Skeletal muscle tissue (tissue), 4 donors: ENCODE measurements around the gene NEK9. TPM values are rescaled to one million over a fixed set of nuclear protein-coding genes. Genes with fewer than 3 reads are reported as not detected.
"Not testable (repeated sequence)": the region's sequence is repeated elsewhere in the genome, so short reads cannot be mapped to it uniquely, and the experiment has no call there.

Source experiments
- H3K27ac ChIP-seq: one replicate; pipeline ENCODE4 v1.7.0; 2013; ENCODE audit warnings: mild to moderate bottlenecking, low read depth, low read length, inconsistent platforms
- H3K27me3 ChIP-seq, 3 donors: one replicate each; pipeline ENCODE4 v1.7.0; 2013; ENCODE audit warnings: low read length in 3 of 3; ENCODE audit not compliant: control insufficient read depth in 3 of 3, insufficient read depth in 3 of 3
- H3K36me3 ChIP-seq, 3 donors: one replicate each; pipeline ENCODE4 v1.7.0; 2013; ENCODE audit warnings: low read length in 3 of 3; ENCODE audit not compliant: control insufficient read depth in 3 of 3, insufficient read depth in 3 of 3
- H3K4me1 ChIP-seq, 3 donors: one replicate each; pipeline ENCODE4 v1.7.0; 2013; ENCODE audit warnings: low read length in 3 of 3, mild to moderate bottlenecking in 3 of 3; ENCODE audit not compliant: control insufficient read depth in 3 of 3, insufficient read depth in 3 of 3
- H3K4me3 ChIP-seq, 3 donors: one replicate each; pipeline ENCODE4 v1.7.0; 2013; ENCODE audit warnings: low read length in 3 of 3
- H3K9ac ChIP-seq, 3 donors: one replicate each; pipeline ENCODE4 v1.7.0; 2013; ENCODE audit warnings: low read length in 3 of 3, mild to moderate bottlenecking in 3 of 3, moderate library complexity in 2 of 3, low read depth in 1 of 3
- H3K9me3 ChIP-seq, 3 donors: one replicate each; pipeline ENCODE4 v1.7.0; 2013; ENCODE audit warnings: low read length in 3 of 3; ENCODE audit not compliant: control insufficient read depth in 3 of 3
- total RNA-seq: library from RNA; depleted of rRNA; stranded (reverse); fragments of >200 nt; gene quantifications from one replicate; pipeline ENCODE4 v1.2.3, GENCODE V29; 2014
- donor health status: Osteomylitis.

The NEK9 gene
- total RNA-seq, 1 donor from 2014 or later: 59.0 TPM

DNA sequence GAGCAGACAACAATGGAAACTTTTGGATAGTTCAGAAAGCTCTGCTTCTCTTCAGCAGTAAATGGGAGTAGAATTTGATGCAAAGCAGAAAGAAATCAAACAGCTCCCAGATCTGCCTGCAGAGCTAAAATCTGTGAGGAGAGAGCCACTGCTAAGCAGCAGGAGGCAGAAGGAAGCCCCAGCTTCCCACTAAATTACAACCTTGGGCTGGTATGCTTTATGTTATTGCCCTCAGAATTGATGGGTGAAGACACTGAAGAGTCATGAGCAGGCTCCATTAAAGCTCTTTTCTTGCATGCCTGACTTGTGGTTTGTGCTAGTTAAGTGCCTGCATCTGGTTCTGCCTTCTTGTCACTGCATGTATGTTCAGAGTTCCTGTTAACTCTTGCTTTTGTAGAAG lies 49.1 kb downstream of the NEK9 start:
- Histone ChIP-seq H3K27me3 (no peaks in the 10 kb centered on the region), H3K9ac (no peak overlapping the region), H3K27ac (no peak overlapping the region)

DNA sequence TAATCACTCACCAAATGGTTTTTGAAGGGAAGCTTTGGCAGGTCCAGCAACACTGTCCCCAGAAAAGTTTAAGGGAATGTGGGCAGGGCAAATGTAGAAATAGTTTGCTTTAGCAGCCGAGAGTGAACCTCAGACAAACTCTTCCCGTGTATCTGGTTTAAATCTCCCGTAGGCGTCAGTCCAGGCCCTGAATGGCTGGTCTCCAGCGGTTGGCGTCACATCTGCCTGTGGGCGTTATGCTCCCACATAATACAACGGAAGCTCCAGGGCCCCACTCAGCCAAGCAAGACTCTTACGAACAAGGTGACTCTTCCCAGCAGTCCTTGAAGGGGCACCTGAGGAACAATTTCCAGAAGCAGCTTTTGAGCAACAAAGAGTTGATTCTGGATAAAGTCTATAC lies 56.5 kb downstream of the NEK9 start:
- Histone ChIP-seq H3K4me3 (peak overlapping the region; percentile 70 to 78 (median 76)), H3K27ac (peak overlapping the region; percentile 97), H3K9me3 (no peaks in the 10 kb centered on the region), H3K36me3 (peaks cover 0 to 6% (median 0%) of the 10 kb centered on the region in 3 donors), H3K27me3 (no peaks in the 10 kb centered on the region), H3K9ac (peak overlapping the region; percentile 85 to 92 (median 88)), H3K4me1 (peaks cover 18 to 54% (median 33%) of the 10 kb centered on the region in 3 donors)

More for the DNA sequence above, 49.1 kb downstream of the NEK9 start:
- H3K4me3 ChIP-seq: no peak overlapping the region
- H3K9me3 ChIP-seq: no peaks in the 10 kb centered on the region
- peaks cover 0 to 12% (median 12%) of the 10 kb centered on the region in 3 donors for H3K36me3 ChIP-seq
- peaks cover 0 to 6% (median 5%) of the 10 kb centered on the region in 3 donors for H3K4me1 ChIP-seq

DNA sequence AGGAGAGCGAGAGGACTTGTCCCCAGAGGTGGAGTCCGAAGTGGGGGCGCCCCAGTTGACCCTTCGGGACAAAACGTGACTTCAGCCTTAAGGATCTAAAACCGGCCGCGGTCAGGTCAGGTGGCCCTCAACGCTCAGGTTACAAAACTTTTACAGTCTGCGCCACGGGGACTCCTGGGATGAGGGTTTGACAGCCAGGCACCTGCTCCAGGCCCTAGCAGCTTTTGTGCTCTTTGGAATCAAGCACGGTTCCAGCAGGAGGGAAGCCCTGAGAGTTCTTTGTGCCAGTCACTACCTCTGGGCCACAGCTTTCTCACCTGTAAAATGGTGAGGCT lies 57.1 kb downstream of the NEK9 start:
- Histone ChIP-seq H3K4me1 (peaks cover 19 to 58% (median 33%) of the 10 kb centered on the region in 3 donors), H3K36me3 (peaks cover 0 to 6% (median 0%) of the 10 kb centered on the region in 3 donors), H3K9ac (peak overlapping the region; percentile 85 to 92 (median 88)), H3K27ac (peak overlapping the region; percentile 97), H3K9me3 (no peaks in the 10 kb centered on the region), H3K27me3 (no peaks in the 10 kb centered on the region), H3K4me3 (peak overlapping the region; percentile 70 to 78 (median 76))

DNA sequence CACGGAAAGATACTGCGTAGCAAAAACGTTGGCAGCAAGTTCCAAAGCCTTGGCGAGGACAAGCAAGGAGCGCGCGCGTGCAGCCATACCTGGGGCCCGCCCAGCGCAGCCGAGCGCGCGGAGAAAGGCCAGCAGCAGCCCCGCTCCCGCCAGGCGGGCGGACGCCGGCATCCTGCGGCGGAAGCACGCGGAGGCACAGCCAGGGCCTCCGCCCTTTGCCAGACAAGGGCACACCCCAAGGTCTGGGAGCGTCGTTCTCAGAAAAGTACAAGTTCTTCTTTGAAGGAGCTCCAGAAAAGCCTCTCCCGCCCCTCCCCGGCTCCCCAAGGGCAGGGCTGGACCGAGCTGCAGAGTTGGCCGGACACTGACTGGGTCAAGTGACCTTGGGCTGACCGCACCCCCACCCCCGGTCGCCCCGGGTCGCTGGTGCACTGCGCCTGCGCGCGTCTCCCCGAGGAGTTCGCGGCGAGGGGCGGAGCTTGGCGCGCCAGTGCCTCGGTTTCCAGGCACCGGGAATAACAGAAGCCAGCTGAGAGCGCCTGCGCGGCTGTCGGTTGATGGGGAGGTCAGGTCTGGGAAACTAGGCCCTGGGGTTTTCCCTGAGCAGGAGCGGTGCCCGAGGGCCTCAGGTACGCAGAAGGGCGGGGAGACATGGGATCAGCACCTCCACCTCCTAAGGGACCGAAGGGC lies 57.6 kb downstream of the NEK9 start, which contains the start of gene ZC2HC1C:
TSS of gene ZC2HC1C (plus strand) at position 521 of the 690 bp plus-strand sequence. CDS start 933 bp downstream, outside the sequence.
- H3K9me3 ChIP-seq: no peaks in the 10 kb centered on the region
- peaks cover 0 to 6% (median 0%) of the 10 kb centered on the region in 3 donors for H3K36me3 ChIP-seq
- H3K4me1 ChIP-seq: peaks cover 23 to 60% (median 34%) of the 10 kb centered on the region in 3 donors
- no peaks in the 10 kb centered on the region for H3K27me3 ChIP-seq
- H3K9ac ChIP-seq: peak within 1 kb of the TSS; percentile 85 to 92 (median 88)
- H3K27ac ChIP-seq: peak within 1 kb of the TSS; percentile 97
- peak within 1 kb of the TSS; percentile 78 to 90 (median 80) for H3K4me3 ChIP-seq

DNA sequence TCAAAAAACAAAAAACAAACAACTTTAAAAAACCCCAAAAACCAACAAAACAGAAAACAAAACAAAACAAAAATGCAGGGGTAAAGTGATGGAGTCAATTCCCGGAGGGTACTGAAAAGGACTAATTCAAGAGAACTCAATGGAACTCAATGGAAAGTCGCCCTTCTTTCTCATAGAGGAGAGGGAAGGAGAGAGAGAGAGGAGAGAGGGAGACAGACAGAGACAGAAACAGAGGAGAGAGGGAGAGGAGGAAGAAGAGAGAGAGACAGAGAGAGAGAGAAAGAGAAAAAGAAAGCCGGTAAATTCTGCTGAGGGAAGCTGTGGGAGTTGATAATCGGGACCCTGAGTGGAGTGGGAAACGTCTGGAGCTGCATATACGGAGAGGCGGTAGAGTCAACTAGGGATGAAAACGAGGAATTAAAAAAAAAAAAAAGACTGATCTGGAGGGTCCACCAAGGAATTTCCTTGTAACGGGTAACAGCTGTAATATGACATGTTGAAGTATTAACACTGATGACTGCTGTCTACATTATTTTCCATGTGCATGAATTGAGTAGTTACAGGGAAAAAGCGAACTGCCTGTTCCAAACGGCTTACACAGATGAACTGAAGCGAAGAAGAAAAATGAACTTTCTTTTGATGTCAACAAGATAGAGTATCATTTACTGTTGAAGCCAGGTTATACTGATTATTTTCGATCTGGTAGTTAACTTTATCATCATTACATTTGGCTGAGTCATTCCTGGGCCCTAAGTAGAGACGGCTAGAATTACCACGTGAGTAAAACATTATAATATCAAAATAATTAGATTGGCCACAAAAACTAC lies 58.3 kb downstream of the NEK9 start:
- Histone ChIP-seq H3K9me3 (no peaks in the 10 kb centered on the region), H3K27ac (peak overlapping the region; percentile 97), H3K36me3 (peaks cover 0 to 6% (median 0%) of the 10 kb centered on the region in 3 donors), H3K9ac (peak overlapping the region; percentile 85 to 92 (median 88)), H3K27me3 (no peaks in the 10 kb centered on the region), H3K4me1 (peaks cover 27 to 63% (median 39%) of the 10 kb centered on the region in 3 donors), H3K4me3 (peak overlapping the region; percentile 78 to 90 (median 80))

DNA sequence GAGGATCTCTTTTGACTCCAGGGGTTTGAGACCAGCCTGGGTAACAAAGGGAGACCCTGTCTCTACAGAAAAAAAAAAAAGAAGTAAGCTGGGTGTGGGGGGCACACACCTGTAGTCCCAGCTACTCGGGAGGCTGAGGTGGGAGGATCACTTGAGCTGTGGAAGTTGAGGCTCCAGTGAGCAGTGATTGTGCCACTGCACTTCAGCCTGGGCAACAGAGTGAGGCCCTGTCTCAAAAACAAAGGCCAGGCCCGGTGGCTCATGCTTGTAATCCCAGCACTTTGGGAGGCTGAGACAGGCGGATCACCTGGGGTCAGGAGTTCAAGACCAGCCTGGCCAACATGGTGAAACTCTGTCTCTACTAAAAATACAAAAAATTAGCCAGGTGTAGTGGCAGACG lies 59.1 kb downstream of the NEK9 start:
- not testable (repeated sequence) for H3K27me3 ChIP-seq, H3K36me3 ChIP-seq, H3K9me3 ChIP-seq
- peaks cover 32 to 65% (median 44%) of the 10 kb centered on the region in 3 donors for H3K4me1 ChIP-seq
- peak overlapping the region in 2 of 3 donors; percentile 85 to 92 for H3K9ac ChIP-seq
- peak overlapping the region; percentile 78 to 90 (median 80) for H3K4me3 ChIP-seq
- peak overlapping the region; percentile 97 for H3K27ac ChIP-seq

GRCh38 chr14:75067212-75067611 lies 59.6 kb downstream of the NEK9 start:
- Histone ChIP-seq H3K9me3 (no peaks in the 10 kb centered on the region), H3K27ac (peak overlapping the region; percentile 97), H3K4me3 (peak overlapping the region in 1 of 3 donors; percentile 78), H3K9ac (peak overlapping the region in 1 of 3 donors; percentile 26), H3K4me1 (peaks cover 32 to 65% (median 44%) of the 10 kb centered on the region in 3 donors), H3K36me3 (peaks cover 0 to 6% (median 0%) of the 10 kb centered on the region in 3 donors), H3K27me3 (no peaks in the 10 kb centered on the region)

DNA sequence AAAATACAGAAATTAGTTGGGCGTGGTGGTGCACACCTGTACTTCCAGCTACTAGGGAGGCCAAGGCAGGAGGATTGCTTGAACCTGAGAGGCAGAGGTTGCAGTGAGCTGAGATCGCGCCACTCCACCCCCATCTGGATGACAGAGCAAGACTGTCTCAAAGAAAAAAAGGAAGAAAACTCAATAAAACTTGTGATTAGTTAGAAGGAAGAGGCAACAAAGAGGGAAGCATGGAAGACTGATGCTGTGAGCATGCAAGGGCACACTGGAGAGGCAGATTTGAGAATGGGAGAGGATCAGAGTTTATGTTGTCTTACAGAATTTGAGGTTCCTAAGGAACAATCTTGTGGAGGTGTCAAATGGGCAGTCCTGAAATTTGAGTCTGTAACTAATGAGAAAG lies 60.2 kb downstream of the NEK9 start:
- Histone ChIP-seq H3K9me3 (no peaks in the 10 kb centered on the region), H3K4me3 (no peak overlapping the region), H3K4me1 (peaks cover 32 to 65% (median 44%) of the 10 kb centered on the region in 3 donors), H3K27me3 (no peaks in the 10 kb centered on the region), H3K27ac (no peak overlapping the region), H3K9ac (no peak overlapping the region), H3K36me3 (peaks cover 0 to 6% (median 0%) of the 10 kb centered on the region in 3 donors)

GRCh38 chr14:75064205-75064567 lies 62.7 kb downstream of the NEK9 start:
- Histone ChIP-seq H3K4me3 (peak overlapping the region; percentile 85 to 91 (median 89)), H3K27ac (peak overlapping the region; percentile 14), H3K4me1 (peaks cover 17 to 45% (median 29%) of the 10 kb centered on the region in 3 donors), H3K9ac (peak overlapping the region; percentile 67 to 90 (median 83)), H3K36me3 (peaks cover 0 to 6% (median 0%) of the 10 kb centered on the region in 3 donors), H3K9me3 (no peaks in the 10 kb centered on the region), H3K27me3 (no peaks in the 10 kb centered on the region)
